WI38 (cell line): ENCODE measurements around the gene AMZ1.

Experiments
- H3K4me3 ChIP-seq: 2 replicates; pipeline ENCODE4 v1.5.1; 2011; ENCODE audit warnings: low read depth, mild to moderate bottlenecking, control low read depth, low read length
- CTCF ChIP-seq: IDR thresholded peaks from 2 replicates; pipeline ENCODE4 v1.5.1; 2012; ENCODE audit warnings: low read depth, mild to moderate bottlenecking, control low read depth, low read length

AMZ1 gene

GRCh38 chr7:2663960-2664359 is 24.0 kb upstream of the AMZ1 start:
- H3K4me3 ChIP-seq = no peak overlapping the region
- no peak for TF ChIP-seq CTCF

GRCh38 chr7:2665359-2665791 is 22.6 kb upstream of the AMZ1 start:
- TF ChIP-seq CTCF = no peak
- no peak overlapping the region for H3K4me3 ChIP-seq

GRCh38 chr7:2666155-2666554 is 21.8 kb upstream of the AMZ1 start:
- no peak for TF ChIP-seq CTCF
- H3K4me3 ChIP-seq = no peak overlapping the region

DNA sequence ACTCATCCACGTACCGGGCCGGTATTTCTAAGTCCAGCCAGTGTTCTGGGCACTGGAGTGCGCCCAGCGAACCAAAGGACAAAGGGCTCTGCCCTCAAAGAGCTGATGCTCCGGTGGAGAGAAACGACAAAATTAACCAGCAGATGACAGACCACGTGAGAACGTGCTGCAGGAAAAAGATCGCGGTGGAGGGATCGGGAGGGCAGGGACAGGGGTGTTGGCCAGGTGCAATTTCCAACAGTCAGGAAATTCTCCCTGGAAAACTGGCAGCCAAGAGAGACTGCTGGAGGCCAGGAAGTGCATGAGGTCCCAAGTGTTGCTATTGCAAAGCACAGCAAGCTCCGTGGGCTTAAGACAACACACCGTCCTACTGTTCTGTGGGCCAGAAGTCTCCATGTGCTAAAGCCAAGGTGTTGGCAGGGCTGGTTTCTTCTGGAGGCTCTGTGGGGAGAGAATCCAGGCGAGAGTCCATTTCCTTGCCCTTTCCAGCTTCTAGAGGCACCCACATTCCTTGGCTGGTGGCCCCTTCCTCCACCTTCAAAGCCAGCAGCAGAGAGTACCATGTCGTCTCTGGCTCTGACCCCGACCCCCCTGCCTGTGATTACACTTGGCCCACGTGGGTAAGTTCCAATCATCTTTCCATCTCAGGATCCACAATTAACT is 21.3 kb upstream of the AMZ1 start:
- TF ChIP-seq CTCF = no peak
- H3K4me3 ChIP-seq = no peak overlapping the region

GRCh38 chr7:2667843-2668242 is 20.2 kb upstream of the AMZ1 start:
- no peak for TF ChIP-seq CTCF
- H3K4me3 ChIP-seq = no peak overlapping the region

DNA sequence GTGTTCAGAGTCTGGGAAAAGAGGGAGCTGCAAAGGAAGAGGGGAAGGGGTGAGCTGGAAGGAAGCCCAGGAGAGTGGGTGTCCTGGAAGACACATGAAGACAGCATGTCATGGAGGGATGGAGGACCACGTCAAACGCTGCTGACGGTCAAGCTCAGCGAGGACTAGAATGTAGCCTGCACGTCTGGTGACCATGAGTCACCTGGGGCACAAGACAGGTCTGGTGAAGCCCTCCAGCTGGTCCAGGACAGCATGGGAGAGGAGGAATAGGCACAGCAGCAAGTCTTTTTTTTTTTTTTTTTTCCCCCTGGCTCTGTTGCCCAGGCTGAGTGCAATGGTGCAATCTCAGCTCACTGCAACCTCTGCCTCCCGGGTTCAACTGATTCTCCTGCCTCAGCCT is 19.6 kb upstream of the AMZ1 start:
- no peak overlapping the region for H3K4me3 ChIP-seq
- no peak for TF ChIP-seq CTCF

DNA sequence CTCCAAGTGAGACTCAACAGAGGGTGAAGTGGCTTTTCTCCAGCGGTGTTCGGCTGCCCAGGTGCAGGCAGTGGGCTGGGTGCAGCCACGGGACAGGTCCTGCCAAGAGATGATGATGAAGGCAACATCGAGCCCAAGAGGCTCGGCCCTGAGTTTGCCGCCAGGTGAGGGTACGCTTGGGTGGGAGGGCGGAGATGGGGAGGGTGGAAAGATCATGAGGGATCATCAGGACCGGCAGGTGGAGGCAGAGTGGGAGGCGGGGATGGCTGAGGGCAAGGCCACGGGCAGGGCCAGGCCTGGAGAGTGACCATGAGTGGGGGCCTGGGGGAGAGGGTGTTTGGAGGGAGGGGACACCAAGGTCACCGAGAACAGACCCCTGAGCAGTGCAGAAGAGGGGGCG is 17.8 kb upstream of the AMZ1 start:
- no peak overlapping the region for H3K4me3 ChIP-seq
- no peak for TF ChIP-seq CTCF
